Common myeloid progenitor, CD34-positive (primary cell): ENCODE data around the gene JAKMIP2.

Experiments used
- CTCF ChIA-PET: fragments of 350-600 bp; sonication (Branson Sonifier 250); formaldehyde crosslinking; loops from one replicate; lab custom pipeline; 2021; ENCODE audit warnings: antibody characterized with exemption; lab: Charles Lee
- POLR2A ChIA-PET: fragments of 350-600 bp; sonication (Branson Sonifier 250); formaldehyde crosslinking; loops from one replicate; lab custom pipeline; 2021; ENCODE audit warnings: antibody characterized with exemption; lab: Charles Lee
- DNase-seq, 3 donors: peaks; one replicate each; pipeline versions ENCODE4 v3.0.0 to v3.0.0-alpha.2; 2013
- H3K27ac ChIP-seq, 2 experiments: 1 replicate in 1 of 2; 2 replicates in 1 of 2; pipeline ENCODE4 v1.7.0; 2013; ENCODE audit warnings: inconsistent platforms in 2 of 2, low read length in 2 of 2, mild to moderate bottlenecking in 2 of 2, low read depth in 1 of 2, moderate library complexity in 1 of 2; ENCODE audit not compliant: severe bottlenecking in 2 of 2, insufficient read depth in 1 of 2, poor library complexity in 1 of 2
- H3K27me3 ChIP-seq, 5 experiments: replicated peaks in 2 of 5; 1 replicate in 3 of 5; 2 replicates in 2 of 5; pipeline versions ENCODE4 v1.6.1 to v1.7.0; 2013; ENCODE audit warnings: low read length in 4 of 5, mild to moderate bottlenecking in 2 of 5, moderate library complexity in 2 of 5, inconsistent platforms in 1 of 5; ENCODE audit not compliant: insufficient read depth in 5 of 5, control insufficient read depth in 4 of 5
- H3K36me3 ChIP-seq, 4 experiments: 1 replicate in 2 of 4; 2 replicates in 2 of 4; pipeline versions ENCODE4 v1.6.1 to v1.7.0; 2013; ENCODE audit warnings: low read length in 3 of 4, control low read depth in 1 of 4, mild to moderate bottlenecking in 1 of 4; ENCODE audit not compliant: control insufficient read depth in 4 of 4, insufficient read depth in 4 of 4
- H3K4me1 ChIP-seq, 4 experiments: 1 replicate in 3 of 4; 2 replicates in 1 of 4; pipeline versions ENCODE4 v1.6.1 to v1.7.1; 2013; ENCODE audit warnings: low read length in 3 of 4, mild to moderate bottlenecking in 3 of 4, control low read depth in 1 of 4, inconsistent platforms in 1 of 4, moderate library complexity in 1 of 4; ENCODE audit not compliant: control insufficient read depth in 4 of 4, insufficient read depth in 4 of 4; ENCODE audit errors: control extremely low read depth in 1 of 4
- H3K4me3 ChIP-seq, 7 experiments: 1 replicate in 4 of 7; 2 replicates in 3 of 7; pipeline versions ENCODE4 v1.5.1 to v1.7.0; 2013; ENCODE audit warnings: mild to moderate bottlenecking in 7 of 7, low read length in 6 of 7, moderate library complexity in 6 of 7, inconsistent platforms in 2 of 7, low read depth in 2 of 7, control low read depth in 1 of 7; ENCODE audit not compliant: insufficient read depth in 4 of 7, control insufficient read depth in 1 of 7; ENCODE audit errors: extremely low read depth in 1 of 7
- H3K9me3 ChIP-seq, 5 experiments: 1 replicate in 4 of 5; 2 replicates in 1 of 5; pipeline versions ENCODE4 v1.6.1 to v1.7.1; 2013; ENCODE audit warnings: low read length in 4 of 5, mild to moderate bottlenecking in 2 of 5, inconsistent platforms in 1 of 5, low read depth in 1 of 5, moderate library complexity in 1 of 5; ENCODE audit not compliant: control insufficient read depth in 4 of 5, insufficient read depth in 2 of 5; ENCODE audit errors: control extremely low read depth in 1 of 5
- WGBS: methylation state at CpG from one replicate; pipeline ENCODE4 v1.1.5; 2013; ENCODE audit not compliant: insufficient coverage; 5-methylcytosine and 5-hydroxymethylcytosine counted together

JAKMIP2 gene

GRCh38 chr5:147743678-147744374 lies 38.7 kb downstream of the JAKMIP2 start:
- Histone ChIP-seq H3K4me1 (peaks cover 0 to 3% (median 1%) of the 10 kb centered on the region in 4 experiments), H3K4me3 (no peak overlapping the region), H3K27me3 (no peaks in the 10 kb centered on the region), H3K9me3 (no peaks in the 10 kb centered on the region), H3K36me3 (peaks cover 0 to 2% (median 0%) of the 10 kb centered on the region in 4 experiments), H3K27ac (no peak overlapping the region)
- POLR2A ChIA-PET = no interaction called here
- 100% methylated on average over 1 of the region's 1 CpG for WGBS
- peak; percentile 6 to 44 (median 43) for DNase-seq
- CTCF ChIA-PET = interaction anchor here (0.6 kb wide), 1 partner anchor 1561 kb away, joined by 3 read pairs; no protein-coding TSS in a partner anchor

DNA sequence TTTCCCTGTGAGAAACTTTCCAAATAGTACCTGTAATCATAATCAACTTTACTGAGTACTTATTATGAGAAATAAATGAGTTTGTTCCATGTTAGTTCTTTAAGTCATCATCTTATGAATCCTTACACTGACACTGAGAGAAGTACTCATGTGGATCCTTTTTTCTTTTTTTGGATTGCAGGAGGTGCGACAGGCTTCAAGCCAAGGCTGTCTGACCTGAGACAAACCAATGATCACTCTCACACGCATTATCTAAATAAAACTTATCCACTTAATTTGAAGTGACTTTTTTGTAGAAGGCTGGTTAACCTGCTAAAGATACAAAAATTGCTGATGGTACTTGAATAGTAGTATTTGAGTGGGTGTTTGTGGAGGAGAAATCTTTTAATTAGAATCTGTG lies 39.5 kb downstream of the JAKMIP2 start:
- ChIA-PET CTCF (no interaction called here), POLR2A (no interaction called here)
- Histone ChIP-seq H3K4me1 (peaks cover 0 to 3% (median 1%) of the 10 kb centered on the region in 4 experiments), H3K9me3 (no peaks in the 10 kb centered on the region), H3K27ac (no peak overlapping the region), H3K27me3 (no peaks in the 10 kb centered on the region), H3K4me3 (no peak overlapping the region), H3K36me3 (peaks cover 0 to 3% (median 0%) of the 10 kb centered on the region in 4 experiments)
- DNase-seq = no peak
- 100% methylated on average over 1 of the region's 2 CpGs for WGBS

DNA sequence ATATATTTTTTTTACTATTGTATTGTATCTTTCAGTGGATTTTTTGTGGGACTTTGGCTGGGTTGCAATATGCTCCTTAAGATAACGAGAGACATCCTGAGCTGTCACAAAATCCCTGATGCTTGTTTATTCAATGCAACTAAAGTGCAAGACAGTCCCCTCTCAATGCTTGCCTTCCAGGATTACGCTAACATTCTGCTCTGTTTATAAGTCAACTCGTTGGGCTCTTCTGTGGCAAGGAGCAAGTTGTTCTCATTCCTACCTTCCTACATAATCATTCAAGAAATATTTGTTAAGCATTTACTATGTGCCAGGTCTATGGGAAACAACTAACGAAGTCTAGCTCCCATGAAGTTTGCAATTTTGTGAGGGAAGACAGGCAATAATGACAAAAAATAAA lies 40.4 kb downstream of the JAKMIP2 start:
- WGBS = 90% methylated on average over 3 of the region's 4 CpGs
- no peak for DNase-seq
- Histone ChIP-seq H3K27me3 (no peaks in the 10 kb centered on the region), H3K4me3 (no peak overlapping the region), H3K36me3 (peaks cover 0 to 3% (median under 1%) of the 10 kb centered on the region in 4 experiments), H3K4me1 (peaks cover 0 to 3% (median 1%) of the 10 kb centered on the region in 4 experiments), H3K27ac (no peak overlapping the region), H3K9me3 (no peaks in the 10 kb centered on the region)
- POLR2A ChIA-PET = no interaction called here
- CTCF ChIA-PET = no interaction called here

DNA sequence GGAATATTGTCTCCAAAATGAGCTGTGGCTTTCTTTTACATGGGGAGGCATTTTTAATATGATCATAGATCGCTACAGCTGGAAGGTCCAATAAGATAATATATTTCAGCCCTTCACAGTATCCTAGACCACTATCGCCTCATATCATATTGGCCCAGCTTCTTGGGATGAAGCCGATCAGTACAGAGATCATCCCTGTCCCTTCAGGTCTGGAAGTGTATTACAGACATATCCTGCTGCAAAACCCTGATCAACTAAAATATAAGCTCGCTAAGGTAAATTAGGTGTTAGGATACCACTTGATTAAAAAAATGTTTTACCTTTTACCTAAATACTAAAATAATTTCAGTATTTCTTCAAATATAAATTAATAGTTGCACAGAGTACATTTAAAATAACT lies 41.7 kb downstream of the JAKMIP2 start:
- H3K4me1 ChIP-seq = peaks cover under 1 to 11% (median 6%) of the 10 kb centered on the region in 4 experiments
- peaks cover 0 to 3% (median under 1%) of the 10 kb centered on the region in 4 experiments for H3K36me3 ChIP-seq
- POLR2A ChIA-PET = interaction anchor here (0.6 kb wide), 1 partner anchor 257 kb away, joined by 3 read pairs; no protein-coding TSS in a partner anchor
- CTCF ChIA-PET = interaction anchor here (1.6 kb wide), 1 partner anchor 9 kb away, joined by 5 read pairs; no protein-coding TSS in a partner anchor
- DNase-seq = no peak
- H3K27me3 ChIP-seq = no peaks in the 10 kb centered on the region
- H3K27ac ChIP-seq = no peak overlapping the region
- no peaks in the 10 kb centered on the region for H3K9me3 ChIP-seq
- no peak overlapping the region for H3K4me3 ChIP-seq
- WGBS = 100% methylated on average over 2 of the region's 4 CpGs

GRCh38 chr5:147737921-147738320 lies 44.6 kb downstream of the JAKMIP2 start:
- Histone ChIP-seq H3K36me3 (peaks cover 0 to 3% (median under 1%) of the 10 kb centered on the region in 4 experiments), H3K9me3 (no peaks in the 10 kb centered on the region), H3K4me1 (peaks cover 15 to 20% (median 17%) of the 10 kb centered on the region in 4 experiments), H3K27ac (no peak overlapping the region), H3K4me3 (no peak overlapping the region), H3K27me3 (no peaks in the 10 kb centered on the region)
- no peak for DNase-seq
- POLR2A ChIA-PET = no interaction called here
- WGBS = 100% methylated on average over 1 of the region's 3 CpGs
- CTCF ChIA-PET = interaction anchor here (1.4 kb wide), 1 partner anchor 12 kb away, joined by 4 read pairs; no protein-coding TSS in a partner anchor

DNA sequence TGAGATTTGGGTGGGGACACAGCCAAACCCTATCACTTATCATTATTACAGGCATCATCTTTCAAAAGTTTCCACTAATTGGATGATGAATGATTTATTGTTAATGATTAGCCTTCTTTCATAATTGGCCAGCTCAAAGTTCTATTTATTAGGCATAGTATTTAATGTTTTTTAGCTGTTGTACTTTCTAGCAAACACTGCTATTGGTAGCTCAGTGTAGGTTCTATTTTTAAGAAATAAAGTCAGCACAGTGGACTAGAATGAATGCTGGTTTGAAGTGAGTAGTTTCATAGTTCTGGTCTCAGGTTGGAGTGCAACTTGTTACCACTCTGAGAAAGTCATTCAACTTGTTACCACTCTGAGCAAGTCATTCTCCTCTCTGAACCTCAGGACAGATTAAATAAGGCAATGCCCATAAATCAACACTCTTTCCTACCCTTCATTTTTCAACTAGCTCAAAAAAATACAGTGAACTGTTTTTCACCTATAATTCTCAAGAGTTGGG lies 46.9 kb downstream of the JAKMIP2 start:
- Histone ChIP-seq H3K9me3 (no peaks in the 10 kb centered on the region), H3K4me1 (peaks cover 15 to 20% (median 17%) of the 10 kb centered on the region in 4 experiments), H3K27me3 (no peaks in the 10 kb centered on the region), H3K36me3 (peaks cover 0 to 3% (median under 1%) of the 10 kb centered on the region in 4 experiments), H3K4me3 (peak overlapping the region in 1 of 7 experiments; percentile 42), H3K27ac (no peak overlapping the region)
- POLR2A ChIA-PET = no interaction called here
- CTCF ChIA-PET = interaction anchor here (0.9 to 1.2 kb wide), 2 partner anchors 13 to 47 kb away, joined by 3 to 4 read pairs; partner anchors contain the start of gene JAKMIP2
- peak in 1 of 3 donors; percentile 44 for DNase-seq

DNA sequence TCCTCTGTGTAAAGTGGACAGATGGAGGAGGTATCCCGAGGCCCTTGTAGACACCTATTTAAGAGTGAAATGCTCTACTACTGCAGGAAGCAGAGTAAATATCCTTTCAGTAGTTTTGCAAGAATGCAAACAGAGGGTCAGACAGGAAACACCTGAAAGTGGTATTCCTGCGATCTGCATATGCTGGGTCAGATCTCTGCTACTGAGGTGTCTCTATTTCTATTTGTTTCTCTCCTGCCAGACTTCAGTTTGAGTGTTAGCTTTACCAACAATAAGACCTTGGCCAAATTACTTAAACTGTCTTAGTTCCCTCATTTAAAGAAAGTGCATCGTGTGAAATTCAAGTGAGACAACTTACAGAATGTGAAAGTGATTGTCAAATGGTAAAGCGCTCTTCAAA lies 47.6 kb downstream of the JAKMIP2 start:
- no peaks in the 10 kb centered on the region for H3K9me3 ChIP-seq
- POLR2A ChIA-PET = no interaction called here
- WGBS = 23% methylated on average over 4 of the region's 4 CpGs
- H3K27me3 ChIP-seq = no peaks in the 10 kb centered on the region
- peaks cover 15 to 20% (median 17%) of the 10 kb centered on the region in 4 experiments for H3K4me1 ChIP-seq
- peak in 2 of 3 donors; percentile 55 to 67 for DNase-seq
- no peak overlapping the region for H3K27ac ChIP-seq
- CTCF ChIA-PET = interaction anchor here (1.2 kb wide), 1 partner anchor 14 kb away, joined by 3 read pairs; no protein-coding TSS in a partner anchor
- peaks cover 0 to 3% (median under 1%) of the 10 kb centered on the region in 4 experiments for H3K36me3 ChIP-seq
- peak overlapping the region in 3 of 7 experiments; percentile 6 to 42 (median 42) for H3K4me3 ChIP-seq
